SH-SY5Y (cell line): Measurements from ENCODE around the gene MCL1.

ENCODE experiments used
- GATA2 ChIP-seq: IDR thresholded peaks from 2 replicates; pipeline ENCODE4 v1.6.1; 2011; ENCODE audit warnings: mild to moderate bottlenecking, low read depth, low read length
- GATA3 ChIP-seq: IDR thresholded peaks from 2 replicates; pipeline ENCODE4 v1.6.1; 2011; ENCODE audit warnings: low read depth, mild to moderate bottlenecking, low read length, moderate library complexity

GRCh38 chr1:150530491-150531159, 48.8 kb downstream of the MCL1 start:
- TF ChIP-seq GATA2 (no peak), GATA3 (no peak)
